HepG2 (cell line): ENCODE results near the gene NUFIP1. TPM values are rescaled to one million over a fixed set of nuclear protein-coding genes. Genes with fewer than 3 reads are reported as not detected.
A peak's percentile ranks its signal among the peaks of the same experiment; 100 is the strongest.

Experiments
- NPAS2 ChIP-seq: sonication (generic); formaldehyde crosslinking; IDR thresholded peaks from 2 replicates; pipeline ENCODE4 v1.8.0; 2022; ENCODE audit warnings: mild to moderate bottlenecking, missing genetic modification reagents, borderline replicate concordance
- SMYD3 ChIP-seq: sonication (generic); formaldehyde crosslinking; IDR thresholded peaks from 2 replicates; pipeline ENCODE4 v1.8.1; 2023; ENCODE audit warnings: mild to moderate bottlenecking, missing genetic modification reagents
- SRF ChIP-seq: IDR thresholded peaks from 2 replicates; pipeline ENCODE4 v1.6.1; 2011; ENCODE audit warnings: mild to moderate bottlenecking, low read depth, low read length, moderate library complexity
- TAF1 ChIP-seq: sonication (generic); formaldehyde crosslinking; IDR thresholded peaks from 2 replicates; pipeline ENCODE4 v1.4.0; 2020; ENCODE audit warnings: missing genetic modification reagents
- TARDBP ChIP-seq: sonication (generic); formaldehyde crosslinking; IDR thresholded peaks from 2 replicates; pipeline ENCODE4 v1.8.0; 2022; ENCODE audit warnings: mild to moderate bottlenecking, missing genetic modification reagents
- TMF1 ChIP-seq: sonication (generic); formaldehyde crosslinking; IDR thresholded peaks from 2 replicates; pipeline ENCODE4 v1.8.1; 2022; ENCODE audit warnings: low read depth, missing genetic modification reagents
- ZBTB44 ChIP-seq: sonication (generic); formaldehyde crosslinking; IDR thresholded peaks from 2 replicates; pipeline ENCODE4 v1.4.0; 2020; ENCODE audit warnings: missing genetic modification reagents
- ZFP82 ChIP-seq: sonication (generic); formaldehyde crosslinking; IDR thresholded peaks from 2 replicates; pipeline ENCODE4 v1.5.1; 2020; ENCODE audit warnings: mild to moderate bottlenecking, missing genetic modification reagents, borderline replicate concordance
- ZHX2 ChIP-seq, 2 experiments: sonication (generic) in 1 of 2; formaldehyde crosslinking in 1 of 2; IDR thresholded peaks; 2 replicates each; pipeline versions ENCODE4 v1.6.1 to v1.9.0; 2014 to 2022; ENCODE audit warnings: antibody characterized with exemption in 1 of 2, borderline replicate concordance in 1 of 2, inconsistent platforms in 1 of 2, low read depth in 1 of 2, missing genetic modification reagents in 1 of 2
- ZMAT5 ChIP-seq: sonication (generic); formaldehyde crosslinking; IDR thresholded peaks from 2 replicates; pipeline ENCODE4 v1.5.0; 2020; ENCODE audit warnings: mild to moderate bottlenecking, low read depth, missing genetic modification reagents, borderline replicate concordance
- ZNF263 ChIP-seq: sonication (generic); formaldehyde crosslinking; IDR thresholded peaks from 2 replicates; pipeline ENCODE4 v1.4.0; 2020; ENCODE audit warnings: missing genetic modification reagents
- ZNF564 ChIP-seq: sonication (generic); formaldehyde crosslinking; IDR thresholded peaks from 2 replicates; pipeline ENCODE4 v1.8.1; 2023; ENCODE audit warnings: mild to moderate bottlenecking, missing genetic modification reagents
- ZNF614 ChIP-seq: IDR thresholded peaks from 2 replicates; pipeline ENCODE4 v1.6.1; 2018; ENCODE audit warnings: missing biosample characterization, missing genetic modification reagents, inconsistent platforms, borderline replicate concordance
- ZNF652 ChIP-seq: IDR thresholded peaks from 2 replicates; pipeline ENCODE4 v1.6.1; 2016; ENCODE audit warnings: low read depth, borderline replicate concordance
- ZNF674 ChIP-seq: sonication (generic); formaldehyde crosslinking; IDR thresholded peaks from 2 replicates; pipeline ENCODE4 v1.5.0; 2020; ENCODE audit warnings: low read depth, mild to moderate bottlenecking, missing genetic modification reagents
- ZNF737 ChIP-seq: sonication (generic); formaldehyde crosslinking; IDR thresholded peaks from 2 replicates; pipeline ENCODE4 v1.5.0; 2020; ENCODE audit warnings: missing genetic modification reagents, mild to moderate bottlenecking, borderline replicate concordance
- ZNF761 ChIP-seq: sonication (generic); formaldehyde crosslinking; conservative IDR thresholded peaks from 2 replicates; pipeline ENCODE4 v1.4.0; 2020; ENCODE audit warnings: mild to moderate bottlenecking, missing genetic modification reagents
- ZNF775 ChIP-seq: sonication (generic); formaldehyde crosslinking; IDR thresholded peaks from 2 replicates; pipeline ENCODE4 v1.4.0; 2020; ENCODE audit warnings: missing genetic modification reagents, mild to moderate bottlenecking, moderate library complexity, borderline replicate concordance
- polyA plus RNA-seq, 8 experiments: library from polyadenylated mRNA; depleted of rRNA in 3 of 8; stranded (reverse) in 7 of 8; unstranded in 1 of 8; fragments of >200 nt; fragmentation: Illumina TruSeq in 4 of 8; extraction: Trizol in 4 of 8; gene quantifications; 2 replicates each; pipeline versions ENCODE4 v1.2.1 to v1.2.3, GENCODE V29; 2011 to 2016; ENCODE audit warnings: low read depth in 4 of 8, missing spikeins in 1 of 8, mixed read lengths in 1 of 8; ENCODE audit not compliant: insufficient read depth in 1 of 8
- total RNA-seq, 5 experiments: library from RNA; depleted of rRNA; stranded (reverse); fragments of >200 nt; fragmentation: Illumina TruSeq; extraction: Trizol; gene quantifications; 2 replicates each; pipeline ENCODE4 v1.2.3, GENCODE V29; 2016; ENCODE audit warnings: low read depth in 1 of 5
- TF ChIP-seq, protein P1 (sequence below): sonication (generic); formaldehyde crosslinking; conservative IDR thresholded peaks from 2 replicates; pipeline ENCODE4 v1.4.0; 2020; ENCODE audit warnings: missing genetic modification reagents

Gene NUFIP1
- total and polyA plus RNA-seq, 2 of the 13 experiments (the other 11 are each of a cell fraction or from before 2014, with no cell fraction given), result 1.9 to 10.3 TPM

- TF ChIP-seq ZHX2 (IDR thresholded peaks at IDR 0.05; ENCODE audit: low read depth) (peak; percentile 94), ZHX2 (CRISPR knock-in tag; IDR thresholded peaks at IDR 0.05; ENCODE audit: borderline replicate concordance) (no peak), ZMAT5 (CRISPR knock-in tag) (no peak), SRF (peak; percentile 70; the same call in 1 of the 2 replicates), ZNF674 (0 out of 2 replicates have a peak, but pooled peaks have one; percentile 16), ZNF761 (CRISPR knock-in tag) (peak; percentile 87; the same call in 1 of the 2 replicates), ZNF652 (CRISPR knock-in tag) (no peak), ZNF263 (CRISPR knock-in tag) (0 out of 2 replicates have a peak, but pooled peaks have one; percentile 24), ZNF737 (CRISPR knock-in tag) (peak; percentile 8; the same call in 1 of the 2 replicates), SMYD3 (peak; percentile 69; the same call in 1 of the 2 replicates), ZFP82 (CRISPR knock-in tag) (no peak), ZNF775 (CRISPR knock-in tag) (no peak), NPAS2 (CRISPR knock-in tag) (no peak), TARDBP (CRISPR knock-in tag) (peak; percentile 90), ZBTB44 (CRISPR knock-in tag) (no peak), ZNF564 (CRISPR knock-in tag) (0 out of 2 replicates have a peak, but pooled peaks have one; percentile 20), TMF1 (CRISPR knock-in tag) (no peak), ZNF614 (CRISPR knock-in tag) (peak; percentile 15; the same call in 1 of the 2 replicates), TAF1 (CRISPR knock-in tag) (peak; percentile 81)
- TF ChIP-seq, protein P1, sequence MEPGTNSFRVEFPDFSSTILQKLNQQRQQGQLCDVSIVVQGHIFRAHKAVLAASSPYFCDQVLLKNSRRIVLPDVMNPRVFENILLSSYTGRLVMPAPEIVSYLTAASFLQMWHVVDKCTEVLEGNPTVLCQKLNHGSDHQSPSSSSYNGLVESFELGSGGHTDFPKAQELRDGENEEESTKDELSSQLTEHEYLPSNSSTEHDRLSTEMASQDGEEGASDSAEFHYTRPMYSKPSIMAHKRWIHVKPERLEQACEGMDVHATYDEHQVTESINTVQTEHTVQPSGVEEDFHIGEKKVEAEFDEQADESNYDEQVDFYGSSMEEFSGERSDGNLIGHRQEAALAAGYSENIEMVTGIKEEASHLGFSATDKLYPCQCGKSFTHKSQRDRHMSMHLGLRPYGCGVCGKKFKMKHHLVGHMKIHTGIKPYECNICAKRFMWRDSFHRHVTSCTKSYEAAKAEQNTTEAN, result no peak
These were observed at the start of gene NUFIP1, which contains the start of gene GPALPP1 (continued) for GRCh38 chr13:44989071-44989889.
